GM19328 (cell line): ENCODE measurements around the gene EPX.

Source experiments
- ATAC-seq: cut with Tn5 transposase; IDR thresholded peaks from one replicate; pipeline ENCODE4 v1.9.1; 2021; ENCODE audit warnings: mild to moderate bottlenecking, moderate library complexity; ENCODE audit not compliant: unreplicated experiment

The EPX gene

GRCh38 chr17:58219007-58219788 lies 26.7 kb downstream of the EPX start, which contains the start of gene MKS1:
TSS of gene MKS1 (minus strand) at chr17:58219255. CDS start at chr17:58219230, 25 bp downstream.
- peak; percentile 95 for ATAC-seq

GRCh38 chr17:58219789-58220183 lies 27.3 kb downstream of the EPX start:
- no peak for ATAC-seq

GRCh38 chr17:58224315-58224714 lies 31.8 kb downstream of the EPX start:
- no peak for ATAC-seq

- no peak for ATAC-seq
Observed at GRCh38 chr17:58227733-58228132, 35.2 kb downstream of the EPX start.

GRCh38 chr17:58228679-58229078 lies 36.2 kb downstream of the EPX start:
- ATAC-seq: no peak

- ATAC-seq: no peak
Observed at GRCh38 chr17:58229384-58229783, 36.9 kb downstream of the EPX start.

GRCh38 chr17:58229881-58230280 lies 37.4 kb downstream of the EPX start:
- ATAC-seq: no peak

- ATAC-seq: no peak
Observed at GRCh38 chr17:58231641-58232040, 39.1 kb downstream of the EPX start.

- ATAC-seq: peak; percentile 73
Observed at GRCh38 chr17:58232707-58233156, 40.2 kb downstream of the EPX start.

GRCh38 chr17:58233543-58233942 lies 41.0 kb downstream of the EPX start:
- ATAC-seq: no peak

- no peak for ATAC-seq
Observed at GRCh38 chr17:58234512-58234911, 42.0 kb downstream of the EPX start.

GRCh38 chr17:58235821-58236220 lies 43.3 kb downstream of the EPX start:
- no peak for ATAC-seq

- no peak for ATAC-seq
Observed at GRCh38 chr17:58236394-58236793, 43.9 kb downstream of the EPX start.

- ATAC-seq: no peak
Observed at GRCh38 chr17:58238147-58238634, 45.7 kb downstream of the EPX start, which contains the start of gene LPO. TSS of gene LPO (plus strand) at chr17:58238584. CDS start at chr17:58242980, 4,396 bp downstream.

GRCh38 chr17:58239987-58240386 lies 47.5 kb downstream of the EPX start:
- no peak for ATAC-seq

- ATAC-seq: no peak
Observed at GRCh38 chr17:58242171-58242784, 49.8 kb downstream of the EPX start.

GRCh38 chr17:58244963-58245362 lies 52.4 kb downstream of the EPX start:
- ATAC-seq: no peak

- ATAC-seq: no peak
Observed at GRCh38 chr17:58245428-58246103, 53.0 kb downstream of the EPX start.

- no peak for ATAC-seq
Observed at GRCh38 chr17:58246104-58246740, 53.7 kb downstream of the EPX start.

GRCh38 chr17:58246781-58247180 lies 54.3 kb downstream of the EPX start:
- no peak for ATAC-seq
